ENCODE results near the gene ZNF57.

- TF ChIP-seq, protein P1, sequence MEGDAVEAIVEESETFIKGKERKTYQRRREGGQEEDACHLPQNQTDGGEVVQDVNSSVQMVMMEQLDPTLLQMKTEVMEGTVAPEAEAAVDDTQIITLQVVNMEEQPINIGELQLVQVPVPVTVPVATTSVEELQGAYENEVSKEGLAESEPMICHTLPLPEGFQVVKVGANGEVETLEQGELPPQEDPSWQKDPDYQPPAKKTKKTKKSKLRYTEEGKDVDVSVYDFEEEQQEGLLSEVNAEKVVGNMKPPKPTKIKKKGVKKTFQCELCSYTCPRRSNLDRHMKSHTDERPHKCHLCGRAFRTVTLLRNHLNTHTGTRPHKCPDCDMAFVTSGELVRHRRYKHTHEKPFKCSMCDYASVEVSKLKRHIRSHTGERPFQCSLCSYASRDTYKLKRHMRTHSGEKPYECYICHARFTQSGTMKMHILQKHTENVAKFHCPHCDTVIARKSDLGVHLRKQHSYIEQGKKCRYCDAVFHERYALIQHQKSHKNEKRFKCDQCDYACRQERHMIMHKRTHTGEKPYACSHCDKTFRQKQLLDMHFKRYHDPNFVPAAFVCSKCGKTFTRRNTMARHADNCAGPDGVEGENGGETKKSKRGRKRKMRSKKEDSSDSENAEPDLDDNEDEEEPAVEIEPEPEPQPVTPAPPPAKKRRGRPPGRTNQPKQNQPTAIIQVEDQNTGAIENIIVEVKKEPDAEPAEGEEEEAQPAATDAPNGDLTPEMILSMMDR (IDR thresholded peaks at IDR 0.05): no peak
- TF ChIP-seq POLR2A (IDR thresholded peaks at IDR 0.05): no peak
- TF ChIP-seq EP300 (IDR thresholded peaks at IDR 0.05; ENCODE audit: low read depth): no peak
- peak in 1 of 3 donors; percentile 15 for TF ChIP-seq POLR2AphosphoS5 (IDR thresholded peaks at IDR 0.05)
Measured at GRCh38 chr19:2905918-2906519, 5.3 kb downstream of the ZNF57 start.
